ENCODE results near the gene ADTRP.

The ADTRP gene

GRCh38 chr6:11703725-11704124, 74.9 kb downstream of the ADTRP start:
- DNase-seq (ENCODE audit: low read depth), result no peak
- H3K4me3 ChIP-seq (ENCODE audit: low read depth, low read length), result no peak overlapping the region
- TF ChIP-seq CTCF (IDR thresholded peaks at IDR 0.05; ENCODE audit: control insufficient read depth, extremely low read depth, insufficient read depth), result no peak

GRCh38 chr6:11702500-11703130, 76.0 kb downstream of the ADTRP start:
- DNase-seq (ENCODE audit: low read depth), result no peak
- no peak for TF ChIP-seq CTCF (IDR thresholded peaks at IDR 0.05; ENCODE audit: control insufficient read depth, extremely low read depth, insufficient read depth)
- H3K4me3 ChIP-seq (ENCODE audit: low read depth, low read length), result no peak overlapping the region

DNA sequence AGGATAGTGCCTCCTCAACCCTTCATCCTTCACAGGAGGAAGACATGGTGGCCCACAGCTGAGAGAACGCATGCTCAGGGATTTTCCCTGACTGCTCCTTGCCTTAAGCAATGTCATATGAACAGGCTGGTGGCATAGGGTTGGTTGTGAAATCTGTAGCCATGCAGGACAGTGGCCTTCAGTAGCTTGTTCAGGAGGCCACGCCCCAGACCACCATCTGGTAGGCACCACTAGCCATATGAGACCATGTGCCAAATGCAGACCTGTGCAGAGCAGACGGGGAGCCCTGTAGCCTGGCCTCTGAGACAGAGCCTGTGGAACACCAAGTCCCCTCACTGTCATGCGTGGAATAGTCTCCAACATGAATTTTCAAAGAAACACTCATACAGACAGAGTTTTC, 76.5 kb downstream of the ADTRP start:
- DNase-seq (ENCODE audit: low read depth), result no peak
- TF ChIP-seq CTCF (IDR thresholded peaks at IDR 0.05; ENCODE audit: control insufficient read depth, extremely low read depth, insufficient read depth), result no peak
- H3K4me3 ChIP-seq (ENCODE audit: low read depth, low read length), result no peak overlapping the region

DNA sequence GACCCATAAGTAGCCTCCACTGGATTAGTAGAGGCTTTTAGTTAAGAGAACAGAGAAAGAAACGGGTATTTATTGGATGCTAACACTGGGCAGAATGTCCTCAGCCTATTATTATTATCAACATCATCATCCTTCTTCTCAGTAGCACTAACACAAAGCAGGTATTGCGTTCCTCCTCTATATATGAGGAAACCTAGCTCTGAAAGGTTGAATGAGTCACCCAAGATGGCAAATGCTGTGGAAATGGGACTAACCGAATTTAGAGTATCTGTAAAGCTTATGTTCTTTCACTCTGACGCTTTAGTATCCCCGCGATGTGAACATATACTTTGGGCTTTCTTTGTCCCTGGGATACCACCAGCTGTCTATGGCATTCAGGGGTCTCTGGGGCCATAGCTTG, 77.0 kb downstream of the ADTRP start:
- TF ChIP-seq CTCF (IDR thresholded peaks at IDR 0.05; ENCODE audit: control insufficient read depth, extremely low read depth, insufficient read depth), result no peak
- no peak for DNase-seq (ENCODE audit: low read depth)
- no peak overlapping the region for H3K4me3 ChIP-seq (ENCODE audit: low read depth, low read length)

- TF ChIP-seq CTCF (IDR thresholded peaks at IDR 0.05; ENCODE audit: control insufficient read depth, extremely low read depth, insufficient read depth), result peak; percentile 42; the same call in 1 of the 2 replicates
- H3K4me3 ChIP-seq (ENCODE audit: low read depth, low read length), result no peak overlapping the region
- DNase-seq (ENCODE audit: low read depth), result peak; percentile 76
Measured at GRCh38 chr6:11700118-11700718, 78.4 kb downstream of the ADTRP start.

DNA sequence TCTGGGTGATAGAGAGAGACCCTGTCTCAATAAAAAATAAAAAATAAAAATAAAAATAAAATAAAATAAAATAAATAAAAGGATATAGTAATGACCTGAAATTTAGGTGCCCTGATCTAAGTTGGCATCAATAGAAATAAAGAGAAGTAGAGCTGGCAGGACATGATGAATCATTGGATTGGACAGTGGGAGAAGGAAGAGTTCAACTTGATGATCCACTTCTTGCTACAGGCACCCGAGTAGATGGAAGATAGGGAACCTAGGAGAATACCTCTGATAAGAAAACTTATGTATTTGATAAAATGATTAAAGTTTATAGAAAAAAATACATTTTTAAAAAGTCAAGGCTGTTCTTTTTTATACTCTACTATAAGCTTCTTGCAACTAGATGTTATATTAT, 79.0 kb downstream of the ADTRP start:
- no peak for DNase-seq (ENCODE audit: low read depth)

More for the DNA sequence above, 79.0 kb downstream of the ADTRP start:
- no peak for TF ChIP-seq CTCF (IDR thresholded peaks at IDR 0.05; ENCODE audit: control insufficient read depth, extremely low read depth, insufficient read depth)
- H3K4me3 ChIP-seq (ENCODE audit: low read depth, low read length), result no peak overlapping the region
